ENCODE measurements around the gene SNX33. TPM values are rescaled to one million over a fixed set of nuclear protein-coding genes. Genes with fewer than 3 reads are reported as not detected.
A peak's percentile ranks its signal among the peaks of the same experiment; 100 is the strongest.
"Not testable (repeated sequence)": the region's sequence is repeated elsewhere in the genome, so short reads cannot be mapped to it uniquely, and the experiment has no call there.

SNX33 gene
- total RNA-seq, 1 donor from 2014 or later, result 36.3 TPM

DNA sequence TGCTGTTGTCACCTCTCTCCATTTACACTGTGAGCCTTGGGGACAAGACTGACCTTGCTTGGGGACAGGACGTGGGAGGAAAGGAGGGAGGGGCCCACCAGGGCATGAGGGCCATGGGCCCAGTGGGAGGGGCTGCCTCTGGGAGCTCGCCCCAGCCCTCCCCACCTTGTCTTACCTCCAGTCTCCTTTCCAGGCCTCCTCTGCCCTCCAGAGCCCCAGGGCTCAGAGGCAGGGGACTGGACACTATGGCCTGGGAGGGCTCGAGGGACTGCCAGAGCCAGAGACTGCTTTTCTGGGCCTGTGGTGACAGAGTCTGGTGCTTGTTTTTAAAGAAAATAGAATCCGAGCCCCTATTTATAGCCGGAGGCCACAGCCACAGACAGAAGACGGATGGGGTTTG lies 54.7 kb downstream of the SNX33 start:
- Mint-ChIP-seq H3K4me3 (ENCODE audit: unreplicated experiment) (no peak overlapping the region), H3K27me3 (ENCODE audit: unreplicated experiment) (no peaks in the 10 kb centered on the region), H3K4me1 (ENCODE audit: unreplicated experiment) (peaks cover 76% of the 10 kb centered on the region), H3K36me3 (ENCODE audit: unreplicated experiment) (no peaks in the 10 kb centered on the region), H3K9me3 (ENCODE audit: unreplicated experiment) (no peaks in the 10 kb centered on the region), H3K27ac (ENCODE audit: unreplicated experiment) (peak overlapping the region; percentile 67)
- DNase-seq (ENCODE audit: extremely low spot score, unreplicated experiment), result no peak
- TF ChIP-seq CTCF (IDR thresholded peaks at IDR 0.05), result no peak

DNA sequence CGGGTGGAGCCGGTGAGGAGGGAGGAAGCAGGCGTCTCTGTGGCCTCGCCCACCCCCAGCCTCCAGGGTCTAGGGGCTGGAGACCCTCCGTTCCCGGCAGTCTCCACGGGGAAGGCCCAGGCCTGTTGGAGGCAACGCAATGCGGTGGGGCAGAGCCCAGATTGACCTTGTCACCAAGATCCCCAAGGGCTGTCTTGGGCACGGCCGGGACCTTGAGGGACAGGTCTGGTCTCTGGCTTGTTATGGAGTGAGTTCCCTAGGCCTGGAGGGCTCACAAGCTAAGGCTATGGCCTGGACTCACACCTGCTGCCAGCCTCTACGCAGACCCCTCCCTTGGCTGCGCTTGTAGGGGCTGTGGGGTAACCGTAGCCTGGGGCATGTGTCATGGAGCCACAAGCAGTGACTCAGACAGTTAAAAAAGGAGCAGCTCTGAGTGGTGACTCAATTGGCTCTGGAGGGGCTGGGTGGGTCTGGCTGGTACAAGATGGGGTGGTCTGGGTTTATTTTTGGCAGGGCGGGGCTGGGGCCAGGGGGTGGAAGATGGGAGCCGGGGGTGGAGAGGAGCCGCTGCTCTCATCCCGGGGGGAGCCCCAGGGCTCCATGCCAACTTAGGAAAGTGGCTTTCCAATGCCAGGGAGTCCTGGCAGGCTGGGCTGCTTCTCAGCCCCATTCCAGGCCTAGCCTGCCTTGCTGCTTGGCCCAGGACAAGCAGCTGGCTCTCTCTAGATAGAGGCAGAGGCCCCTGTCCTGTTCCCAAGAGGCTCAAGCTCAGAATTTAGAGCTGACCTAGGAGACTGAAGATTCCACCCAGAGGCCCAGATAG lies 55.9 kb downstream of the SNX33 start:
- H3K4me1 Mint-ChIP-seq (ENCODE audit: unreplicated experiment), result peaks cover 70% of the 10 kb centered on the region
- not testable (repeated sequence) for H3K9me3 Mint-ChIP-seq (ENCODE audit: unreplicated experiment)
- peak overlapping the region; percentile 71 for H3K27ac Mint-ChIP-seq (ENCODE audit: unreplicated experiment)

GRCh38 chr15:75704263-75704615 lies 56.5 kb downstream of the SNX33 start:
- TF ChIP-seq CTCF (IDR thresholded peaks at IDR 0.05), result no peak
- peaks cover 71% of the 10 kb centered on the region for H3K4me1 Mint-ChIP-seq (ENCODE audit: unreplicated experiment)
- H3K27me3 Mint-ChIP-seq (ENCODE audit: unreplicated experiment), result no peaks in the 10 kb centered on the region
- no peaks in the 10 kb centered on the region for H3K9me3 Mint-ChIP-seq (ENCODE audit: unreplicated experiment)
- no peak overlapping the region for H3K4me3 Mint-ChIP-seq (ENCODE audit: unreplicated experiment)
- DNase-seq (ENCODE audit: extremely low spot score, unreplicated experiment), result no peak
- H3K36me3 Mint-ChIP-seq (ENCODE audit: unreplicated experiment), result no peaks in the 10 kb centered on the region
- no peak overlapping the region for H3K27ac Mint-ChIP-seq (ENCODE audit: unreplicated experiment)

More for the DNA sequence above, 55.9 kb downstream of the SNX33 start:
- DNase-seq (ENCODE audit: extremely low spot score, unreplicated experiment); H3K27me3 Mint-ChIP-seq (ENCODE audit: unreplicated experiment); H3K36me3 Mint-ChIP-seq (ENCODE audit: unreplicated experiment); H3K4me3 Mint-ChIP-seq (ENCODE audit: unreplicated experiment): not testable (repeated sequence)

DNA sequence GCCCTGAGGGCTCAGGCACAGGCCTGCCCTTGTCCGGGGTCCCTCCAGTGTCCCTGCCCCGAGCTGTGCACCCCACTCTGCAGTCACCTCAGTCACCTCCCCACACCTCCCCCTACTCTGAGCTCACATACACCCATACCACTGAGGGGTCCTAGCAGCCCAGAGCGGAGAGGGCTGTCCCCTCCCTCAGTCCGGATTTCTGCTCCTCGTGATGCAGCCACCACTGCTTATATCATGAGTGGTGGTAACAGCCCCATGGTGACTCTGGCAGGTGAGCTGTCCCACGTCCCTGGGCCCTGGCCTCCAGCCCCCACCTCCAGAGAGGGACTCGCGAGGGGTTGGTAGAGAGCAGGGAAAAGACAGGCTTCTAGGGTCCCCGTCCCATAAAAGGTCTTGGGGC lies 56.9 kb downstream of the SNX33 start:
- no peak for TF ChIP-seq CTCF (IDR thresholded peaks at IDR 0.05)
- Mint-ChIP-seq H3K27ac (ENCODE audit: unreplicated experiment) (peak overlapping the region; percentile 70), H3K9me3 (ENCODE audit: unreplicated experiment) (no peaks in the 10 kb centered on the region), H3K4me3 (ENCODE audit: unreplicated experiment) (no peak overlapping the region), H3K27me3 (ENCODE audit: unreplicated experiment) (no peaks in the 10 kb centered on the region), H3K4me1 (ENCODE audit: unreplicated experiment) (peaks cover 71% of the 10 kb centered on the region), H3K36me3 (ENCODE audit: unreplicated experiment) (no peaks in the 10 kb centered on the region)
- no peak for DNase-seq (ENCODE audit: extremely low spot score, unreplicated experiment)

- H3K27me3 Mint-ChIP-seq (ENCODE audit: unreplicated experiment); H3K36me3 Mint-ChIP-seq (ENCODE audit: unreplicated experiment); H3K9me3 Mint-ChIP-seq (ENCODE audit: unreplicated experiment); H3K4me3 Mint-ChIP-seq (ENCODE audit: unreplicated experiment); DNase-seq (ENCODE audit: extremely low spot score, unreplicated experiment): not testable (repeated sequence)
- peak overlapping the region; percentile 70 for H3K27ac Mint-ChIP-seq (ENCODE audit: unreplicated experiment)
- peaks cover 69% of the 10 kb centered on the region for H3K4me1 Mint-ChIP-seq (ENCODE audit: unreplicated experiment)
Observed at GRCh38 chr15:75705375-75705774, 57.7 kb downstream of the SNX33 start.

DNA sequence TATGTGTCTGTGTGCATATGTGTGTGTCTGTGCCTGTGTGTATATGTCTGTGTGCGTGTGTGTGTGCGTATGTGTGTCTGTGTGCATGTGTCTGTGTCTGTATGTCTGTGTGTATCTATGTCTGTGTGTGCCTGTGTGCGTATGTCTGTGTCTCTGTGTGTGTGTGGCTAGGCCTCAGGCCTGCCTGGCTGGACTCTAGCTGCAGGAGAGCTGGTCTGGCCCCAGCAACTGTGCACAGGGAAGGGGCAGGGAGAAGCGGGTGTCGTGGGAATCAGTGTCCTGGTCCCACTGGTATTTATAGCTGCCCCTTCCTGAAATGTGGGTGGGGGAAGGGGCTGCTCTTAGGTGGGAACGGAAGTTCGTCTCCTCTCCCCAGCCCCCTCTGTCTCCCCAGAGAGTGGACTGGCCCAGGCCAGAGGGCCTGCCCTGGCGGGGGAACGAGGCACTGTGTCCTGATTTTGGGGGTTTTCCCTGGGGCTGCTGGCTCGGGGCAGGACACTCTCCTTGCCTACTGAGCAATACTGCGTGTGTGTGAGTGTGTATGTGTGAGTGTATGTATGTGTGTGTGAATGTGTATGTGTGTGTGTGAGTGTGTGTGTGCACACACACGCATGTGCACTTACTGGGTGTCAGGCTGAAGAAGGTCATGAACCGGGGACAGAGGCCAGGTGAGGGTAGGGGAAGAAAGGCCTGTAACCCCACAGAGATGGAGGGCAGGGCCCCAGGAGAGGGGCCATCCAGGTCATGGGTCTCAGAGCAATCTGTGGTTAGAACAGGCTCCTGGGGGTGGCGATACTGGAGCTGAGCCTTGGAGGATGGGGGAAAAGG lies 58.4 kb downstream of the SNX33 start:
- DNase-seq (ENCODE audit: extremely low spot score, unreplicated experiment), result no peak
- peak overlapping the region; percentile 39 for H3K27ac Mint-ChIP-seq (ENCODE audit: unreplicated experiment)
- peaks cover 62% of the 10 kb centered on the region for H3K4me1 Mint-ChIP-seq (ENCODE audit: unreplicated experiment)

More for the DNA sequence above, 58.4 kb downstream of the SNX33 start:
- no peak for TF ChIP-seq CTCF (IDR thresholded peaks at IDR 0.05)
- Mint-ChIP-seq H3K4me3 (ENCODE audit: unreplicated experiment) (no peak overlapping the region), H3K36me3 (ENCODE audit: unreplicated experiment) (no peaks in the 10 kb centered on the region), H3K9me3 (ENCODE audit: unreplicated experiment) (no peaks in the 10 kb centered on the region), H3K27me3 (ENCODE audit: unreplicated experiment) (no peaks in the 10 kb centered on the region)

All from osteocyte (in vitro differentiated cells).